HEK293 (cell line): ENCODE measurements around the gene PPM1K.

ENCODE experiments used
- CTCF ChIA-PET: fragments of 350-600 bp; formaldehyde crosslinking; extraction: SDS; loops from one replicate; lab custom pipeline; 2021; ENCODE audit warnings: antibody characterized with exemption; lab: Yijun Ruan, JAX
- POLR2A ChIA-PET: fragments of 300-600 bp; formaldehyde crosslinking; extraction: SDS; loops from one replicate; lab custom pipeline; 2020; ENCODE audit warnings: antibody characterized with exemption, inconsistent platforms; lab: Yijun Ruan, JAX
- H3K27ac ChIP-seq: fragments of 200-500 bp; sonication (Bioruptor generic); 2 replicates; pipeline ENCODE4 v1.5.1; 2014; ENCODE audit warnings: low read depth, low read length, control low read depth, inconsistent platforms; ENCODE audit errors: extremely low read depth
- H3K36me3 ChIP-seq, 2 experiments: fragments of 200-500 bp in 1 of 2; sonication (Bioruptor generic) in 1 of 2; 1 replicate in 1 of 2; 2 replicates in 1 of 2; pipeline ENCODE4 v1.5.1; 2014 to 2017; ENCODE audit warnings: inconsistent platforms in 2 of 2, low read length in 2 of 2; ENCODE audit not compliant: control insufficient read depth in 2 of 2, insufficient read depth in 1 of 2
- H3K4me1 ChIP-seq: fragments of 200-500 bp; sonication (Bioruptor generic); 2 replicates; pipeline ENCODE4 v1.5.1; 2014; ENCODE audit warnings: mild to moderate bottlenecking, low read length, inconsistent platforms; ENCODE audit not compliant: control insufficient read depth, insufficient read depth
- H3K4me3 ChIP-seq: 2 replicates; pipeline ENCODE4 v1.5.1; 2011; ENCODE audit warnings: low read depth, mild to moderate bottlenecking, control low read depth, low read length, moderate library complexity
- H3K9me3 ChIP-seq: fragments of 200-500 bp; sonication (Bioruptor generic); 2 replicates; pipeline ENCODE4 v1.5.1; 2014; ENCODE audit warnings: low read depth, low read length, inconsistent platforms; ENCODE audit not compliant: control insufficient read depth, insufficient read depth
- AEBP2 ChIP-seq: fragments of 450-650 bp; formaldehyde crosslinking; IDR thresholded peaks from 2 replicates; pipeline ENCODE4 v1.5.1; 2016; ENCODE audit warnings: missing biosample characterization, missing genetic modification characterization, borderline replicate concordance
- PRDM4 ChIP-seq: fragments of 450-650 bp; formaldehyde crosslinking; IDR thresholded peaks from 2 replicates; pipeline ENCODE4 v1.5.1; 2017; ENCODE audit warnings: missing biosample characterization, missing genetic modification characterization
- SCRT2 ChIP-seq: fragments of 450-650 bp; formaldehyde crosslinking; IDR thresholded peaks from 2 replicates; pipeline ENCODE4 v1.5.1; 2016; ENCODE audit warnings: missing biosample characterization, missing genetic modification characterization
- ZBTB20 ChIP-seq: fragments of 450-650 bp; formaldehyde crosslinking; IDR thresholded peaks from 2 replicates; pipeline ENCODE4 v1.5.1; 2016; ENCODE audit warnings: missing biosample characterization, missing genetic modification characterization
- ZBTB44 ChIP-seq: fragments of 450-650 bp; IDR thresholded peaks from 2 replicates; pipeline ENCODE4 v1.5.1; 2018; ENCODE audit warnings: missing biosample characterization, mild to moderate bottlenecking, missing genetic modification characterization
- ZBTB7A ChIP-seq: fragments of 450-650 bp; formaldehyde crosslinking; IDR thresholded peaks from 2 replicates; pipeline ENCODE4 v1.5.1; 2016; ENCODE audit warnings: low read depth, missing biosample characterization, missing genetic modification characterization
- ZNF19 ChIP-seq: fragments of 450-650 bp; formaldehyde crosslinking; IDR thresholded peaks from 2 replicates; pipeline ENCODE4; 2016; ENCODE audit warnings: missing biosample characterization, missing genetic modification characterization, low read depth
- ZNF280C ChIP-seq: fragments of 450-650 bp; formaldehyde crosslinking; IDR thresholded peaks from 2 replicates; pipeline ENCODE4 v1.5.1; 2016; ENCODE audit warnings: missing biosample characterization, missing genetic modification characterization
- ZNF404 ChIP-seq: fragments of 450-650 bp; formaldehyde crosslinking; IDR thresholded peaks from 2 replicates; pipeline ENCODE4 v1.5.1; 2017; ENCODE audit warnings: missing biosample characterization, missing genetic modification characterization
- ZNF423 ChIP-seq: fragments of 450-650 bp; formaldehyde crosslinking; IDR thresholded peaks from 2 replicates; pipeline ENCODE4 v1.5.1; 2016; ENCODE audit warnings: missing biosample characterization, missing genetic modification characterization
- ZNF518A ChIP-seq: fragments of 450-650 bp; formaldehyde crosslinking; conservative IDR thresholded peaks from 2 replicates; pipeline ENCODE4 v1.5.1; 2016; ENCODE audit warnings: low read depth, missing biosample characterization, missing genetic modification characterization
- ZNF544 ChIP-seq: fragments of 450-650 bp; formaldehyde crosslinking; IDR thresholded peaks from 2 replicates; pipeline ENCODE4 v1.5.0; 2017; ENCODE audit warnings: missing biosample characterization, missing genetic modification characterization
- ZNF701 ChIP-seq: fragments of 450-650 bp; formaldehyde crosslinking; IDR thresholded peaks from 2 replicates; pipeline ENCODE4 v1.5.1; 2016; ENCODE audit warnings: missing biosample characterization, missing genetic modification characterization
- ZNF704 ChIP-seq: fragments of 450-650 bp; formaldehyde crosslinking; IDR thresholded peaks from 2 replicates; pipeline ENCODE4 v1.5.1; 2016; ENCODE audit warnings: missing biosample characterization, missing genetic modification characterization
- ZNF747 ChIP-seq: fragments of 450-650 bp; formaldehyde crosslinking; IDR thresholded peaks from 2 replicates; pipeline ENCODE4 v1.5.1; 2016; ENCODE audit warnings: missing biosample characterization, missing genetic modification characterization
- ZNF777 ChIP-seq: fragments of 450-650 bp; formaldehyde crosslinking; IDR thresholded peaks from 2 replicates; pipeline ENCODE4 v1.5.1; 2017; ENCODE audit warnings: missing biosample characterization, missing genetic modification characterization, borderline replicate concordance

Gene PPM1K

GRCh38 chr4:88320780-88321373 lies 36.5 kb upstream of the PPM1K start:
- Histone ChIP-seq H3K4me1 (0 out of 2 replicates have a peak, but pooled peaks cover 4% of the 10 kb centered on the region), H3K27ac (no peak overlapping the region), H3K9me3 (no peaks in the 10 kb centered on the region), H3K36me3 (no peaks in the 10 kb centered on the region), H3K4me3 (no peak overlapping the region)
- POLR2A ChIA-PET, result interaction anchor here (0.7 to 1.1 kb wide), 2 partner anchors 15 to 119 kb away, joined by 3 to 5 read pairs; no protein-coding TSS in a partner anchor
- CTCF ChIA-PET, result no interaction called here
- TF ChIP-seq PRDM4 (tag by site-specific recombination) (no peak), ZNF404 (no peak), ZNF19 (tag by site-specific recombination) (no peak), ZBTB20 (tag by site-specific recombination) (no peak), ZBTB44 (tag by site-specific recombination) (no peak), ZNF747 (tag by site-specific recombination) (no peak), ZNF544 (tag by site-specific recombination) (no peak)

GRCh38 chr4:88320224-88320779 lies 35.9 kb upstream of the PPM1K start:
- Histone ChIP-seq H3K4me1 (0 out of 2 replicates have a peak, but pooled peaks cover 4% of the 10 kb centered on the region), H3K9me3 (no peaks in the 10 kb centered on the region), H3K4me3 (no peak overlapping the region), H3K36me3 (no peaks in the 10 kb centered on the region), H3K27ac (no peak overlapping the region)
- POLR2A ChIA-PET, result interaction anchor here (1.1 kb wide), 1 partner anchor 15 kb away, joined by 5 read pairs; no protein-coding TSS in a partner anchor
- CTCF ChIA-PET, result no interaction called here
- TF ChIP-seq ZNF777 (tag by site-specific recombination) (no peak), ZBTB7A (tag by site-specific recombination) (no peak), ZNF280C (tag by site-specific recombination) (no peak), ZNF701 (tag by site-specific recombination) (no peak), SCRT2 (peak; percentile 88), AEBP2 (no peak), ZNF704 (tag by site-specific recombination) (no peak), ZNF423 (tag by site-specific recombination) (no peak), ZNF518A (tag by site-specific recombination) (no peak)
